PC-9 (cell line): ENCODE data around the gene TSHZ3. TPM values are rescaled to one million over a fixed set of nuclear protein-coding genes. Genes with fewer than 3 reads are reported as not detected.

Source experiments
- BruUV-seq: library from RNA; stranded (reverse); fragments of 400-500 nt; replicated peaks from 2 replicates; lab custom pipeline; 2021; lab: Mats Ljungman, UMichigan
- CTCF ChIA-PET: fragments of 300-600 bp; sonication (Branson Sonifier 250); formaldehyde crosslinking; loops from one replicate; lab custom pipeline; 2022; ENCODE audit warnings: antibody characterized with exemption; lab: Charles Lee
- POLR2A ChIA-PET: fragments of 300-600 bp; sonication (Branson Sonifier 250); formaldehyde crosslinking; loops from one replicate; lab custom pipeline; 2022; ENCODE audit warnings: antibody characterized with exemption; ENCODE audit not compliant: unreplicated experiment; lab: Charles Lee
- DNase-seq, 2 experiments: peaks; one replicate each; pipeline versions ENCODE4 v3.0.0 to v3.0.0-alpha.2; 2015 to 2022; ENCODE audit warnings: mixed read lengths in 1 of 2
- H2AFZ ChIP-seq: fragments of 200-600 bp; sonication (generic); 2 replicates; pipeline ENCODE4 v1.8.1; 2017; ENCODE audit warnings: antibody characterized with exemption
- H3F3A ChIP-seq: fragments of 200-600 bp; sonication (generic); 2 replicates; pipeline ENCODE4 v1.8.1; 2017; ENCODE audit warnings: antibody characterized with exemption, mild to moderate bottlenecking, low read depth; ENCODE audit not compliant: insufficient read depth
- H3K27ac ChIP-seq: fragments of 200-600 bp; sonication (generic); 2 replicates; pipeline ENCODE4 v1.6.1; 2016; ENCODE audit warnings: mixed run types
- H3K27me3 ChIP-seq: fragments of 200-600 bp; sonication (generic); 2 replicates; pipeline ENCODE4 v1.6.1; 2016; ENCODE audit warnings: low read depth, mixed run types; ENCODE audit not compliant: insufficient read depth
- H3K36me3 ChIP-seq: fragments of 200-600 bp; sonication (generic); 2 replicates; pipeline ENCODE4 v1.6.1; 2016; ENCODE audit warnings: low read depth, mixed run types
- H3K4me1 ChIP-seq: fragments of 200-600 bp; sonication (generic); replicated peaks from 2 replicates; pipeline ENCODE4 v1.6.1; 2016; ENCODE audit warnings: mixed run types; ENCODE audit not compliant: insufficient read depth
- H3K4me2 ChIP-seq: fragments of 200-600 bp; sonication (generic); 2 replicates; pipeline ENCODE4 v1.6.1; 2017; ENCODE audit warnings: mixed run types
- H3K4me3 ChIP-seq: fragments of 200-600 bp; sonication (generic); 2 replicates; pipeline ENCODE4 v1.6.1; 2016; ENCODE audit warnings: mixed run types
- H3K79me2 ChIP-seq: fragments of 200-600 bp; sonication (generic); 2 replicates; pipeline ENCODE4 v1.6.1; 2017; ENCODE audit warnings: low read depth, mixed run types
- H3K9me2 ChIP-seq: fragments of 200-600 bp; sonication (generic); 2 replicates; pipeline ENCODE4 v1.8.1; 2017; ENCODE audit warnings: mild to moderate bottlenecking; ENCODE audit not compliant: insufficient read depth
- H3K9me3 ChIP-seq: fragments of 200-600 bp; sonication (generic); 2 replicates; pipeline ENCODE4 v1.8.1; 2016; ENCODE audit warnings: low read depth; ENCODE audit not compliant: insufficient read depth
- H4K20me1 ChIP-seq: fragments of 200-600 bp; sonication (generic); 2 replicates; pipeline ENCODE4 v1.8.1; 2017; ENCODE audit not compliant: insufficient read depth
- EZH2 ChIP-seq: fragments of 200-600 bp; sonication (generic); IDR thresholded peaks from 2 replicates; pipeline ENCODE4 v1.8.0; 2017; ENCODE audit warnings: antibody characterized with exemption, low read depth
- intact Hi-C: fragments of 100-400 bp; cut with micrococcal nuclease; formaldehyde crosslinking; loops from one replicate; pipeline ENCODE4 v1.10.0; 2022; ENCODE audit not compliant: unreplicated experiment
- total RNA-seq: library from RNA; stranded (reverse); gene quantifications from 2 replicates; pipeline ENCODE4 v1.2.3, GENCODE V29; 2021
- TF ChIP-seq, protein P1 (sequence below): fragments of 200-600 bp; sonication (generic); conservative IDR thresholded peaks from 2 replicates; pipeline ENCODE4 v1.6.1; 2017; ENCODE audit warnings: mixed run types, antibody characterized with exemption, mild to moderate bottlenecking, moderate library complexity

The TSHZ3 gene
- total RNA-seq, 1 experiment from 2014 or later: not detected

DNA sequence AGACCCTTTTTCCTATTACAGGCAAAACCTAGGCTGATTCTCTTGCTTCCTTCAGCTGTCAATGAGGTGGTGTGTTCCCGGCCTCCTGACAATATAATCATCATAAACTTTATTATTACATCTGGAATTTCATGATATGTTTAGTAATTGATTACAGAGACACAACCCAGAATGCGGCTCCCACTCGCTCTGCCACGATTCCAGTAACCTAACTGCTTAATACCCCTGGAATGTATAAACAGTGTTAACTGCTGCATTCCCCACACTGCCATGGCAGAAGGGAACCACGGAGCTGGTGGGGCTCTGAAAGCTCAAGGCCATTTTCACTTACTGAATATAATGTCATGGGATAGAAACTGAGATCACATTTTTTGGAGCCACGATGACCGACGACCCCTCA is 17.1 kb downstream of the TSHZ3 start:
- Histone ChIP-seq H3K9me2 (no peaks in the 10 kb centered on the region), H3K4me3 (no peak overlapping the region), H3F3A (no peaks in the 10 kb centered on the region), H4K20me1 (no peaks in the 10 kb centered on the region), H3K36me3 (no peaks in the 10 kb centered on the region), H3K4me1 (no peaks in the 10 kb centered on the region), H3K79me2 (no peaks in the 10 kb centered on the region), H2AFZ (no peak overlapping the region), H3K27me3 (peaks cover 88% of the 10 kb centered on the region), H3K27ac (no peak overlapping the region), H3K9me3 (no peaks in the 10 kb centered on the region; the same call in 1 of the 2 replicates), H3K4me2 (no peak overlapping the region)
- TF ChIP-seq, protein P1, sequence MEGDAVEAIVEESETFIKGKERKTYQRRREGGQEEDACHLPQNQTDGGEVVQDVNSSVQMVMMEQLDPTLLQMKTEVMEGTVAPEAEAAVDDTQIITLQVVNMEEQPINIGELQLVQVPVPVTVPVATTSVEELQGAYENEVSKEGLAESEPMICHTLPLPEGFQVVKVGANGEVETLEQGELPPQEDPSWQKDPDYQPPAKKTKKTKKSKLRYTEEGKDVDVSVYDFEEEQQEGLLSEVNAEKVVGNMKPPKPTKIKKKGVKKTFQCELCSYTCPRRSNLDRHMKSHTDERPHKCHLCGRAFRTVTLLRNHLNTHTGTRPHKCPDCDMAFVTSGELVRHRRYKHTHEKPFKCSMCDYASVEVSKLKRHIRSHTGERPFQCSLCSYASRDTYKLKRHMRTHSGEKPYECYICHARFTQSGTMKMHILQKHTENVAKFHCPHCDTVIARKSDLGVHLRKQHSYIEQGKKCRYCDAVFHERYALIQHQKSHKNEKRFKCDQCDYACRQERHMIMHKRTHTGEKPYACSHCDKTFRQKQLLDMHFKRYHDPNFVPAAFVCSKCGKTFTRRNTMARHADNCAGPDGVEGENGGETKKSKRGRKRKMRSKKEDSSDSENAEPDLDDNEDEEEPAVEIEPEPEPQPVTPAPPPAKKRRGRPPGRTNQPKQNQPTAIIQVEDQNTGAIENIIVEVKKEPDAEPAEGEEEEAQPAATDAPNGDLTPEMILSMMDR: no peak
- TF ChIP-seq EZH2: no peak
- no peak for DNase-seq
- ChIA-PET CTCF (no interaction called here), POLR2A (no interaction called here)
- BruUV-seq: no TSS peak
- intact Hi-C loops: no loop called here

DNA sequence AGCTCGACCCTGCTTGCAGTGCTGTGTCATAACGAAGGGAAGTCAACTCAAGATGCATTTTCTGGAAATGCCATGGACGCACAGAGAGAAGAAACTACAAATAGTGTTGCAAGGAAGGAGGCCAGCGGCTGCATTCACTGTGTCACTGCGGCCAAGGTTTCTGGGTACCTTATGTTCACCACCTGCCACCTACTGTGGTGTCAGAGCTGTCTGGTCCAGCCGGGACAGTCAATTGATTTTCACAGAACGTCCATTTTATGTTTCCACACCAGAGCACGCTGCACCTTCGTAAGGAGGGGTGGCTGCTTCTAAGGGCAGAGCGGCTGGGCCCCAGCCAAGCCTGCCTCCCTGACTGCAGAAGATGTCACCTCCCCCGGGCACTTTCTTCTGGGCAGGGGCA is 17.7 kb downstream of the TSHZ3 start:
- BruUV-seq: no TSS peak
- Histone ChIP-seq H3F3A (no peaks in the 10 kb centered on the region), H3K79me2 (no peaks in the 10 kb centered on the region), H3K9me3 (no peaks in the 10 kb centered on the region; the same call in 1 of the 2 replicates), H4K20me1 (no peaks in the 10 kb centered on the region), H3K36me3 (no peaks in the 10 kb centered on the region), H3K27ac (no peak overlapping the region), H2AFZ (no peak overlapping the region), H3K27me3 (peaks cover 90% of the 10 kb centered on the region), H3K4me3 (no peak overlapping the region), H3K4me1 (no peaks in the 10 kb centered on the region), H3K4me2 (no peak overlapping the region), H3K9me2 (no peaks in the 10 kb centered on the region)
- POLR2A ChIA-PET: no interaction called here
- no peak for DNase-seq
- TF ChIP-seq EZH2: no peak
- TF ChIP-seq, protein P1: no peak
- CTCF ChIA-PET: no interaction called here
- intact Hi-C loops: no loop called here

DNA sequence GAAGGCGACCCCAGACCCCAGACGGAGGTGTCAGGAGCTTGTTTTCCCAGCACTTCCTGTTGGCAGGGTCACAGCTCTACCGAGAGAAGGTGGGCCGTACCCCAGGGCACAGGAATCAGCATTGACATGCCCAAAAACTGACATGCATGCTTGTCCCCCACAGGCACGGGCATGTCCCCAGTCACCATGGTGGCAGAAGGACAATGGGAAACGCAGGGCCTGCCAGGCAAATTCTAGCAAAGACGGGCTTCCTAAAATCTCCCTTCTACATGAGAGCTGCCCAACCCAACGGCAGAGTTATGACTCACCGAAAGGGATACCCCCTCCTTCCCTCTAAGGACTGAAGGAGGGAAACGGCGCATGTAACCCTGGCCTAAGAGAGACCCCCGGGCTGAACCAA is 18.5 kb downstream of the TSHZ3 start:
- ChIA-PET POLR2A (no interaction called here), CTCF (no interaction called here)
- TF ChIP-seq EZH2: no peak
- TF ChIP-seq, protein P1: no peak
- H3F3A ChIP-seq: no peaks in the 10 kb centered on the region
- H3K9me2 ChIP-seq: no peaks in the 10 kb centered on the region
- no peak for DNase-seq
- peaks cover 84% of the 10 kb centered on the region for H3K27me3 ChIP-seq
- BruUV-seq: no TSS peak
- no peak overlapping the region for H3K4me3 ChIP-seq
- no peak overlapping the region for H3K27ac ChIP-seq
- H3K79me2 ChIP-seq: no peaks in the 10 kb centered on the region
- intact Hi-C loops: no loop called here
- no peaks in the 10 kb centered on the region for H3K4me1 ChIP-seq
- no peaks in the 10 kb centered on the region; the same call in 1 of the 2 replicates for H3K9me3 ChIP-seq
- no peaks in the 10 kb centered on the region for H3K36me3 ChIP-seq
- H3K4me2 ChIP-seq: no peak overlapping the region
- H4K20me1 ChIP-seq: no peaks in the 10 kb centered on the region
- H2AFZ ChIP-seq: no peak overlapping the region
